Measurements from ENCODE around the gene NT5C1B.

- no peak for TF ChIP-seq CTCF (IDR thresholded peaks at IDR 0.05; ENCODE audit: low read length)
- no peak for TF ChIP-seq EZH2 (IDR thresholded peaks at IDR 0.05; ENCODE audit: borderline replicate concordance, low read length)
Observed at GRCh38 chr2:18630101-18630500, 40.7 kb upstream of the NT5C1B start.
